Stomach (tissue), 4 donors: ENCODE results near the gene PCDH1.

Source experiments
- CTCF ChIP-seq, 7 experiments: fragments of 450-650 bp in 4 of 7; fragments of 200-600 bp in 3 of 7; sonication (generic) in 3 of 7; IDR thresholded peaks; one replicate each; pipeline ENCODE4 v1.5.1; 2016 to 2019; ENCODE audit warnings: antibody characterized with exemption in 7 of 7, control low read depth in 2 of 7, mild to moderate bottlenecking in 1 of 7
- EP300 ChIP-seq: sonication (generic); formaldehyde crosslinking; IDR thresholded peaks from one replicate; pipeline ENCODE4 v1.6.1; 2017; ENCODE audit warnings: antibody characterized with exemption
- POLR2A ChIP-seq, 4 donors: fragments of 450-650 bp; IDR thresholded peaks; one replicate each; pipeline ENCODE4 v1.6.1; 2016; ENCODE audit warnings: antibody characterized with exemption in 4 of 4, control low read depth in 2 of 4, mild to moderate bottlenecking in 1 of 4, moderate library complexity in 1 of 4
- POLR2AphosphoS5 ChIP-seq, 3 donors: sonication (generic); formaldehyde crosslinking; IDR thresholded peaks; one replicate each; pipeline ENCODE4 v1.6.1; 2016; ENCODE audit warnings: antibody characterized with exemption in 3 of 3

- TF ChIP-seq CTCF (IDR thresholded peaks at IDR 0.05), result no peak
- TF ChIP-seq POLR2A (IDR thresholded peaks at IDR 0.05), result no peak
- no peak for TF ChIP-seq EP300
- TF ChIP-seq POLR2AphosphoS5 (IDR thresholded peaks at IDR 0.05), result no peak
Measured at GRCh38 chr5:141871870-141872269, 6.3 kb downstream of the PCDH1 start.
